ENCODE data around the gene TPPP2. TPM values are rescaled to one million over a fixed set of nuclear protein-coding genes. Genes with fewer than 3 reads are reported as not detected.

Gene TPPP2
- total and polyA plus RNA-seq, 9 donors = 0.62 to 2.5 (median 1.3) TPM; not detected in 1

GRCh38 chr14:21068521-21069387 lies 38.7 kb downstream of the TPPP2 start:
- TF ChIP-seq POLR2A (IDR thresholded peaks at IDR 0.05) (no peak), CTCF (IDR thresholded peaks at IDR 0.05) (peak; percentile 37 to 75 (median 71))
- Histone ChIP-seq H3K4me3 (peak overlapping the region; percentile 91), H3K27ac (peak overlapping the region; percentile 94 to 95), H3K9me3 (no peaks in the 10 kb centered on the region), H3K27me3 (no peaks in the 10 kb centered on the region), H3K4me1 (ENCODE audit: insufficient read depth) (peaks cover 1% of the 10 kb centered on the region), H3K36me3 (no peaks in the 10 kb centered on the region)
- peak; percentile 57 to 73 (median 65) for DNase-seq
- WGBS, 3 donors = 2 to 7% (median 3%) methylated on average over 45 of the region's 45 CpGs
- intact Hi-C loops (cut with DNase I) = loop anchor here (2.0 to 5.0 kb wide), 3 partner anchors 22 to 36 kb away; partner anchors contain the start of gene TMEM253 (in 2 of the 4)

DNA sequence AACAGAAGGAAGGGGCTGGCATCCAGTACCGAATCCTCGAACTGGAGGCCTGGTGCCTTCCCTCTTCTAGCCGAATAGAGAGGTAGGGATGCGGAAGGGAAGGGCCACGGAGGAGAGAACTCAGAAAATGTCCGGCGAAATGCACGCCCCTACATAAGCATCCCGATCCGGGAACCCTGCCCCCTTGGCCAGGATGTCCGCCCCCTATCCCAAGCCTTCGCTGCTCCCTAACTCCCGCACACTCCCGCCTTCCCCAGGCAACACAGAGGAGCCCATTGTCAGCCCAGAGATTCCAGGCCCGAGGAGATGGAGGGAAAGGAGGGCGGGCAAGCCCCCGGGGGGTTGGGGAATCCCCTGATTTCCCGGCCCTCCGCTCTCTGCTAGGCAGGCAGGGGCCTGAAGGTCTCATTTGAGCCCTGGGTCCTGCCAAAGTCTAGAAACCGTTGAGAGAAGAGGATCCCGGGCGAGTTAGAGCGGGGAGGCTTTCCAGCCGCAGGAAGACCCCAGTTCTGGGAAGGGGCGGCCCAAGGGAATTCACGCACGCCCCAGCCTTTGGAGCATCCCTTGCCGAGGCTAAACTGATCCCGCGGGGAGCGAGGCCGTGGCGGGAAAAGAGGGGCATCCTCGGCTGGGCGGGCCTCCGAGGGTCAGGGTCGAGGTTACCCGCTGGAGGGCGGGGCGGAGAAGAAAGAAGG lies 39.5 kb downstream of the TPPP2 start:
- DNase-seq = peak; percentile 56 to 80 (median 69)
- no peaks in the 10 kb centered on the region for H3K27me3 ChIP-seq
- H3K36me3 ChIP-seq = no peaks in the 10 kb centered on the region
- peaks cover 1% of the 10 kb centered on the region for H3K4me1 ChIP-seq (ENCODE audit: insufficient read depth)
- peak overlapping the region; percentile 91 for H3K4me3 ChIP-seq
- H3K9me3 ChIP-seq = no peaks in the 10 kb centered on the region
- no peak for TF ChIP-seq POLR2A (IDR thresholded peaks at IDR 0.05)
- no peak for TF ChIP-seq CTCF (IDR thresholded peaks at IDR 0.05)
- intact Hi-C loops (cut with DNase I) = loop anchor here (2.0 to 5.0 kb wide), 4 partner anchors 21 to 35 kb away; partner anchors contain the start of gene TMEM253 (in 2 of the 4)
- peak overlapping the region; percentile 94 to 95 for H3K27ac ChIP-seq
- 0 to 1% (median 1%) methylated on average over 25 to 40 of the region's 40 CpGs for WGBS, 3 donors

- peak in 3 of 5 donors; percentile 76 to 80 (median 78) for DNase-seq
- WGBS, 3 donors = 0 to 1% (median 0%) methylated on average over 23 to 63 of the region's 63 CpGs
Measured at GRCh38 chr14:21070083-21070609, 40.1 kb downstream of the TPPP2 start, which contains the start of gene ARHGEF40. ARHGEF40 (plus strand) TSS chr14:21070304; CDS start chr14:21070397, 93 bp downstream.

GRCh38 chr14:21070610-21071224 lies 40.7 kb downstream of the TPPP2 start:
- intact Hi-C loops (cut with DNase I) = loop anchor here in 1 of 4 donors (2.0 kb wide), 1 partner anchor 22 kb away; no protein-coding TSS in a partner anchor
- Histone ChIP-seq H3K4me1 (ENCODE audit: insufficient read depth) (peaks cover 1% of the 10 kb centered on the region), H3K4me3 (peak overlapping the region; percentile 91), H3K36me3 (no peaks in the 10 kb centered on the region), H3K27ac (peak overlapping the region; percentile 94 to 95), H3K27me3 (no peaks in the 10 kb centered on the region), H3K9me3 (no peaks in the 10 kb centered on the region)
- peak; percentile 61 to 74 (median 65) for DNase-seq
- 0 to 1% (median 0%) methylated on average over 23 of the region's 23 CpGs for WGBS, 3 donors
- TF ChIP-seq POLR2A (IDR thresholded peaks at IDR 0.05) (no peak), CTCF (IDR thresholded peaks at IDR 0.05) (no peak), EP300 (IDR thresholded peaks at IDR 0.05) (no peak)

More at GRCh38 chr14:21070083-21070609, 40.1 kb downstream of the TPPP2 start, which contains the start of gene ARHGEF40:
- peak within 1 kb of the TSS; percentile 91 for H3K4me3 ChIP-seq
- peak; percentile 27 for TF ChIP-seq POLR2A (IDR thresholded peaks at IDR 0.05)
- TF ChIP-seq EP300 (IDR thresholded peaks at IDR 0.05) = no peak
- no peaks in the 10 kb centered on the region for H3K27me3 ChIP-seq
- H3K36me3 ChIP-seq = no peaks in the 10 kb centered on the region
- peaks cover 1% of the 10 kb centered on the region for H3K4me1 ChIP-seq (ENCODE audit: insufficient read depth)
- intact Hi-C loops (cut with DNase I) = loop anchor here in 1 of 4 donors (2.0 kb wide), 1 partner anchor 23 kb away; no protein-coding TSS in a partner anchor
- no peaks in the 10 kb centered on the region for H3K9me3 ChIP-seq
- peak within 1 kb of the TSS; percentile 94 to 95 for H3K27ac ChIP-seq

Data from ovary (tissue), 9 donors.